ENCODE data around the gene TMEM94. TPM values are rescaled to one million over a fixed set of nuclear protein-coding genes. Genes with fewer than 3 reads are reported as not detected.
A peak's percentile ranks its signal among the peaks of the same experiment; 100 is the strongest.

Gene TMEM94
- total and polyA plus RNA-seq, 2 of the 8 experiments (the other 6 are each of a cell fraction or from before 2014, with no cell fraction given), result 54.8 to 69.9 TPM

- no peak for TF ChIP-seq SUZ12 (IDR thresholded peaks at IDR 0.05; ENCODE audit: low read length)
- TF ChIP-seq CBX8 (IDR thresholded peaks at IDR 0.05; ENCODE audit: borderline replicate concordance, low read depth, low read length), result no peak
- no peak for TF ChIP-seq SIX5 (IDR thresholded peaks at IDR 0.05; ENCODE audit: low read depth, low read length)
- TF ChIP-seq SP2 (IDR thresholded peaks at IDR 0.05; ENCODE audit: low read length), result no peak
- TF ChIP-seq JUND (IDR thresholded peaks at IDR 0.05; ENCODE audit: low read length), result no peak
- TF ChIP-seq POU5F1 (IDR thresholded peaks at IDR 0.05; ENCODE audit: low read depth, low read length), result no peak
- no peak for TF ChIP-seq EP300 (IDR thresholded peaks at IDR 0.05; ENCODE audit: borderline replicate concordance in 1 of 2, low read depth in 2 of 2, low read length in 2 of 2)
- TF ChIP-seq CBX5 (IDR thresholded peaks at IDR 0.05; ENCODE audit: low read depth, low read length), result no peak
- no peak for TF ChIP-seq EZH2 (IDR thresholded peaks at IDR 0.05; ENCODE audit: low read depth, low read length, severe bottlenecking)
- TF ChIP-seq SIN3A (conservative IDR thresholded peaks at IDR 0.05 in 1 of 2, IDR thresholded peaks at IDR 0.05 in 1 of 2; ENCODE audit: low read depth in 1 of 2, low read length in 2 of 2), result no peak
Observed at GRCh38 chr17:75526555-75527270, 70.3 kb downstream of the TMEM94 start.

More at GRCh38 chr17:75526555-75527270, 70.3 kb downstream of the TMEM94 start:
- CTCF ChIA-PET (ENCODE audit: partially characterized antibody), result interaction anchor here (0.6 to 3.4 kb wide), 16 partner anchors 8 to 1761 kb away, joined by 3 to 16 read pairs (median 3); partner anchors contain the start of gene TSEN54
- Histone ChIP-seq H4K91ac (replicated peaks; ENCODE audit: insufficient read length, low read length) (peak overlapping the region; percentile 52), H2AK5ac (ENCODE audit: low read depth, low read length) (no peak overlapping the region), H3K79me1 (ENCODE audit: low read depth, low read length) (peaks cover 2% of the 10 kb centered on the region; the same call in 1 of the 2 replicates), H3K4ac (replicated peaks; ENCODE audit: insufficient read length, low read depth, low read length) (no peak overlapping the region), H4K5ac (ENCODE audit: insufficient read length, low read depth, low read length) (no peak overlapping the region), H2BK12ac (ENCODE audit: low read depth, low read length) (no peak overlapping the region), H3K23me2 (ENCODE audit: low read depth, low read length) (peaks cover 11% of the 10 kb centered on the region; the same call in 1 of the 2 replicates), H3K23ac (ENCODE audit: insufficient read length) (no peak overlapping the region), H3K9me3 (ENCODE audit: insufficient read depth in 2 of 2, low read depth in 1 of 2, low read length in 1 of 2) (no peaks in the 10 kb centered on the region), H3K4me3 (ENCODE audit: extremely low read depth in 1 of 4, insufficient read depth in 2 of 4, low read depth in 3 of 4, low read length in 4 of 4) (peak overlapping the region; percentile 53 to 93 (median 63)), H2BK5ac (ENCODE audit: low read depth, low read length) (no peak overlapping the region), H3K14ac (ENCODE audit: insufficient read length) (no peak overlapping the region), H3K56ac (replicated peaks; ENCODE audit: insufficient read length, low read depth, low read length) (no peak overlapping the region), H2AFZ (ENCODE audit: low read length) (no peak overlapping the region), H4K20me1 (replicated peaks in 1 of 2; ENCODE audit: control insufficient read depth in 1 of 2, insufficient read depth in 2 of 2, low read length in 2 of 2) (peaks cover 4 to 19% of the 10 kb centered on the region in 2 experiments), H2BK15ac (ENCODE audit: low read length) (no peak overlapping the region), H4K8ac (ENCODE audit: extremely low read depth, insufficient read depth, low read length) (no peak overlapping the region; the same call in 1 of the 2 replicates), H3K27ac (ENCODE audit: low read depth, low read length) (no peak overlapping the region), H3K36me3 (ENCODE audit: control insufficient read depth in 2 of 4, insufficient read depth in 4 of 4, low read length in 3 of 4) (peaks cover 0 to 20% (median 3%) of the 10 kb centered on the region in 4 experiments; a peak in 5 of 8 replicates), H3K4me2 (ENCODE audit: insufficient read depth in 1 of 2, low read depth in 2 of 2, low read length in 2 of 2) (peak overlapping the region; percentile 75 to 91), H3K9ac (replicated peaks in 1 of 4; ENCODE audit: extremely low read depth in 1 of 4, low read depth in 3 of 4, low read length in 3 of 4) (peak overlapping the region in 2 of 4 experiments; percentile 3 to 25; a peak in 2 of 7 replicates), H3K4me1 (replicated peaks in 1 of 4; ENCODE audit: control insufficient read depth in 3 of 4, insufficient read depth in 4 of 4, low read length in 3 of 4) (peaks cover 0 to 18% (median 8%) of the 10 kb centered on the region in 4 experiments; a peak in 6 of 7 replicates), H2BK120ac (replicated peaks; ENCODE audit: low read depth, low read length) (no peak overlapping the region), H3K79me2 (ENCODE audit: control insufficient read depth in 1 of 2, insufficient read depth in 2 of 2, low read length in 2 of 2) (peaks cover 0 to 7% of the 10 kb centered on the region in 2 experiments; a peak in 1 of 4 replicates), H3K18ac (ENCODE audit: extremely low read depth, low read length) (no peak overlapping the region), H3K27me3 (replicated peaks in 1 of 4; ENCODE audit: control insufficient read depth in 3 of 4, extremely low read depth in 1 of 4, insufficient read depth in 3 of 4, low read length in 3 of 4) (no peaks in the 10 kb centered on the region; a peak in 1 of 7 replicates), H2BK20ac (ENCODE audit: low read length) (no peak overlapping the region)
- 43% methylated on average over 13 of the region's 13 CpGs; no CpG with 5 or more reads in 1 of the 2 experiments for WGBS, 2 experiments (ENCODE audit: extremely low coverage in 1 of 2, insufficient coverage in 1 of 2, insufficient read length in 1 of 2, insufficient replicate concordance in 2 of 2, low coverage in 1 of 2, low lambda C conversion rate in 2 of 2, missing lambda C conversion rate in 1 of 2)
- FAIRE-seq, result no peak
- DNase-seq (ENCODE audit: low read depth in 1 of 2, low spot score in 2 of 2), result peak in 1 of 2 experiments; percentile 66
- POLR2A ChIA-PET (ENCODE audit: partially characterized antibody), result interaction anchor here (0.8 to 3.6 kb wide), 7 partner anchors 10 to 33 kb away, joined by 3 to 23 read pairs (median 5); partner anchors contain the start of gene TSEN54

Data from H1 (cell line).